Activated CD8-positive, alpha-beta memory T cell treated with anti-CD3 and anti-CD28 coated beads for 4 hours (primary cell): ENCODE results near the gene NCOA1.

Source experiments
- DNase-seq, 2 donors: peaks; one replicate each; pipeline ENCODE4 v3.0.0-alpha.2; 2020; ENCODE audit warnings: low read depth in 2 of 2

NCOA1 gene

GRCh38 chr2:24739354-24740025 is 248.4 kb downstream of the NCOA1 start:
- no peak for DNase-seq

GRCh38 chr2:24740142-24740541 is 249.1 kb downstream of the NCOA1 start:
- DNase-seq: no peak

- DNase-seq: no peak
Measured at GRCh38 chr2:24742730-24743129, 251.7 kb downstream of the NCOA1 start.

GRCh38 chr2:24743924-24744323 is 252.9 kb downstream of the NCOA1 start:
- no peak for DNase-seq

GRCh38 chr2:24744356-24744755 is 253.3 kb downstream of the NCOA1 start:
- no peak for DNase-seq

- no peak for DNase-seq
Measured at GRCh38 chr2:24745825-24746224, 254.8 kb downstream of the NCOA1 start.

GRCh38 chr2:24747299-24747698 is 256.2 kb downstream of the NCOA1 start:
- no peak for DNase-seq

GRCh38 chr2:24749069-24749691 is 258.1 kb downstream of the NCOA1 start:
- no peak for DNase-seq

GRCh38 chr2:24754985-24755705 is 264.1 kb downstream of the NCOA1 start:
- DNase-seq: no peak

- no peak for DNase-seq
Measured at GRCh38 chr2:24756789-24757188, 265.7 kb downstream of the NCOA1 start.

- no peak for DNase-seq
Measured at GRCh38 chr2:24761866-24762265, 270.8 kb downstream of the NCOA1 start.

GRCh38 chr2:24762518-24762917 is 271.5 kb downstream of the NCOA1 start:
- no peak for DNase-seq

GRCh38 chr2:24763843-24764242 is 272.8 kb downstream of the NCOA1 start:
- no peak for DNase-seq

- DNase-seq: no peak
Measured at GRCh38 chr2:24766609-24767008, 275.6 kb downstream of the NCOA1 start.

- no peak for DNase-seq
Measured at GRCh38 chr2:24768013-24768412, 277.0 kb downstream of the NCOA1 start.

GRCh38 chr2:24768601-24769000 is 277.5 kb downstream of the NCOA1 start:
- DNase-seq: no peak

- no peak for DNase-seq
Measured at GRCh38 chr2:24771061-24771460, 280.0 kb downstream of the NCOA1 start.

- DNase-seq: no peak
Measured at GRCh38 chr2:24771764-24772586, 280.9 kb downstream of the NCOA1 start.

- DNase-seq: no peak
Measured at GRCh38 chr2:24774373-24774772, 283.3 kb downstream of the NCOA1 start.

- no peak for DNase-seq
Measured at GRCh38 chr2:24779116-24779515, 288.1 kb downstream of the NCOA1 start.

- no peak for DNase-seq
Measured at GRCh38 chr2:24783641-24784040, 292.6 kb downstream of the NCOA1 start.

- no peak for DNase-seq
Measured at GRCh38 chr2:24785671-24786321, 294.7 kb downstream of the NCOA1 start.
